ENCODE results near the gene ACADM. TPM values are rescaled to one million over a fixed set of nuclear protein-coding genes. Genes with fewer than 3 reads are reported as not detected.

Gene ACADM
- 35.2 and 48.2 TPM in 2 replicates for total RNA-seq (2014; rRNA removed; shearing (Covaris generic))

DNA sequence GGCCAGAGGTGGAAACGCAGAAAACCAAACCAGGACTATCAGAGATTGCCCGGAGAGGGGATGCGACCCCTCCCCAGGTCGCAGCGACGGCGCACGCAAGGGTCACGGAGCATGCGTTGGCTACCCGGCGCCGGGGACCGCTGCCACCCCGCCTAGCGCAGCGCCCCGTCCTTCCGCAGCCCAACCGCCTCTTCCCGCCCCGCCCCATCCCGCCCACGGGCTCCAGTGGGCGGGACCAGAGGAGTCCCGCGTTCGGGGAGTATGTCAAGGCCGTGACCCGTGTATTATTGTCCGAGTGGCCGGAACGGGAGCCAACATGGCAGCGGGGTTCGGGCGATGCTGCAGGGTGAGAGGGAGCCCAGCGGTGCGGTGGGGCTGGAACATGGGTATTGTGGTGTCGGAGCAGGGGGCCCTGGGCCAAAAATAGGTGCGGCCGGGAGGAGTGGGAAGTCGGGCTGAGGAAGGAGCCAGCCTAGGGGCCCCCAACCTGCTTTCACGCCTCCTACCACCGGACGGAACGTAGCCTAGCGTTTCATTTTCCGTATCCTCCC lies at the start of gene ACADM:
TSS of gene ACADM (plus strand) at position 238 of the 551 bp plus-strand sequence. CDS start at position 317, 79 bp downstream.

DNA sequence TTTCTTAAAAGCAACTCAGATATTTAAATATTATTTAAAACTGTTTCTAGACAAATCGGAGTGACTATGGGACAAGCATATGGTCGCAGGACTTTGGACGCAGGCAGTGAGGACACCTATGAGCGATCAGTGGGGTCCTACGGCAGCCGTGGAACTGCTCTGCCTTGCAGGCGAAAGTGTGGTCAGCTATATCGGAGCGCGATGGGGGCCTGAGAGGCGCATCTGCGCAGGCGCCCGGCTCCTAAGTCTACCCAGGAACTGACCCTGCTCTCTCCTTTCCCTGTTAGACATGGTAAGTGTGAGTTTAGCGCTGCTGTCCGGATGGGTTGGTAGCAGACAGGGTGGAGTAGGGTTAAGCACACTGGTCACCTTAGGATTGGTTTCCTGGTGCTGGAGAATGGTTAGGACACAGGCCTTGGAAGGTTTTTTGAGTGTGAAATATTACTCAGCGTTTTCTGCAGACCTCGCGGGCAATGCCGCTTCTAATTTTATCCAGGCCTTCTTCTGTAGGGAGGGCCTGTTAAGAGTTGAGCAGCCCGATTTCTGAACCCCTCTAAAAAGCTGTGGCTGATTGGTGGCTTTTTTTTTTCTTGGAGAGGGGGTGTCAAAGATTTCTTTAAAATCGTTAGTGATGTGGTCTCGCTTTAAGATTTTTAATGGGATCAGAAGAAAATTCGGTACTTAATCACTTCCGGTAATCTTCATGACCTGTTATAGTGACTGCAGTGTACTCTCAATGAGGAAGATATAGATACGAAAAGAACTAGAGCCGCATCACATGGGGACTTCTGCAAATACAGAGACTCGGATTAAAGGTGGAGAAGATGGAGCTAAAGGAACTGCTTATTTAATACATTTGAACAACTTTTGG lies 61.7 kb downstream of the ACADM start, which contains the start of gene RABGGTB:
TSS of gene RABGGTB (plus strand) at position 274 of the 871 bp plus-strand sequence. CDS start at position 290, 16 bp downstream.

DNA sequence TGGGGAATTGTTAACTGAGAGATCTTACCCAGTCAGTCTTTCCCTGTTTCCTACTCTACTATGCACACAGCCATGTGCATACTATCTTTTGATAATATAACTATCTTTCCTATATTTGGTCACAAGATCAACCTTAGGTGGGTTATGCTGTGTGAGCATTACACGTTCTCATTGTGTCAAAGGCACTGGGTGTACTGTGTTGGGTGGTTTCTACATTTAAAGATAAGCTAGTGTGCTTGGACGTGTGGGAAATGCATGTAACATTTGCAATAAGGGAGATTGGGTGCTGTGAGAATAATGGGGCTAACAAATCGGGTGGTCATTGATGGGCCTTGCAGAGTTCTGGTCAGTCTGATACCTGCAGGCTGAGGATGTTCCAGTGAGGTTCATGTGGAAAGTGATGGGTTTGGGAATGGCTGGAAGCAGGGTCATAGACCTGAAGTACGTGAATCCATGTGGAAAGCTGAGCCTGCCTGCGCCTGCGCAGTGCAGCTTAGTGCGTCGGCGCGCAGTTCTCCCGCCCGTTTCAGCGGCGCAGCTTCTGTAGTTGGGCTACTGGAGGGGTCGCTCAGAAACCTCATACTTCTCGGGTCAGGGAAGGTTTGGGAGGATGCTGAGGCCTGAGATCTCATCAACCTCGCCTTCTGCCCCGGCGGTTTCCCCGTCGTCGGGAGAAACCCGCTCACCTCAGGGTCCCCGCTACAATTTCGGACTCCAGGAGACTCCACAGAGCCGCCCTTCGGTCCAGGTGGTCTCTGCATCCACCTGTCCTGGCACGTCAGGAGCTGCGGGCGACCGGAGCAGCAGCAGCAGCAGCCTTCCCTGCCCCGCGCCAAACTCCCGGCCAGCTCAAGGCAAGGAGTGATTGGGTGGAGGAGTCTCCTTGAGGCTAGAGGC lies 72.1 kb downstream of the ACADM start, which contains the start of gene MSH4:
TSS of gene MSH4 (plus strand) at position 507 of the 897 bp plus-strand sequence. CDS start at position 611, 104 bp downstream.

Small RNAs within 50 kb of the gene (small RNA-seq; reads per million reads assigned to genes)
- gene SNORD45A (not detected), gene SNORD45B (not detected), gene SNORD45C (not detected)

Other genes with a start within 250 kb of the ACADM start
- gene SLC44A5, start 113.6 kb upstream of the ACADM start, total RNA-seq (2014; rRNA removed; shearing (Covaris generic)) = 0.50 and 1.4 TPM in 2 replicates
- gene RABGGTB, start 61.5 kb downstream of the ACADM start, total RNA-seq (2014; rRNA removed; shearing (Covaris generic)) = 173 and 194 TPM in 2 replicates
- 0.04 and 0.08 TPM in 2 replicates for gene MSH4, start 72.2 kb downstream of the ACADM start, total RNA-seq (2014; rRNA removed; shearing (Covaris generic))
- gene ASB17, start 207.7 kb downstream of the ACADM start, total RNA-seq (2014; rRNA removed; shearing (Covaris generic)) = not detected in 2 replicates

Measured in A375 (cell line).